NCI-H1930 (cell line): ENCODE results near the gene MAP2K2.

Experiments used
- DNase-seq, 2 experiments: peaks; one replicate each; lab custom pipeline; 2025; lab: John Stamatoyannopoulos, UW

MAP2K2 gene

DNA sequence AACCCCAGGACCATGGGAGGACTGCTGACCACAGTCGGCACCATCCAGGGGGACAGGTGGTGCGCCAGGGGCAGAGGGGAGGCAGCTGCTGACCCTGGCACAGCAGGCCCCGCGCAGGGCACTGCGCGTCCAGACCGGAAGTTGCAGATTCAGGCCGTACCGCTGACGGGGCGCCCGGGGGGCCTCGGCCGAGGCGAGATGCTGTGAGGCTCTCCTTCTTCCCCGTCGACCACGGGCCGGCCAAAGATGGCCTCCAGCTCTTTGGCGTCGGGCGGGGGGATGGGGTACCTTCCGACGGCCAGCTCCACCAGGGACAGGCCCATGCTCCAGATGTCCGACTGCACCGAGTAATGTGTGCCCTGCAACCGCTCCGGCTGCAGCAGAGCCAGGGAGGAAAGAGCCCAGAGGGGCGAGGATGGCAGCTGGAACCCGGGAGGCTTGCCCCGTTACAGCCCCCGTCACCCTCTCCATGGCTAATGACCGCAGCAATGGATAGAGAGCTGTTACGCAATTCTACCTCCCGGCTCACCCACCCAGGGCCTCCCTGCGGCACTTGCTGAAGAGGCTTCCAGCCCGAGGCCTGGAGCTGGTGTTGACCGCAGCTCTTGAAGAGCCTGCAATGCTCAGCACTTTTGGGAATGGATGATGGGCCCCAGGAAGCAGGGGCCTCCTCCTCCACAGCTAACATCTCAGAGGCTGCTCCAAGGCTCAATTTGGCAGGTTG lies 24.7 kb downstream of the MAP2K2 start:
- DNase-seq = no peak

DNA sequence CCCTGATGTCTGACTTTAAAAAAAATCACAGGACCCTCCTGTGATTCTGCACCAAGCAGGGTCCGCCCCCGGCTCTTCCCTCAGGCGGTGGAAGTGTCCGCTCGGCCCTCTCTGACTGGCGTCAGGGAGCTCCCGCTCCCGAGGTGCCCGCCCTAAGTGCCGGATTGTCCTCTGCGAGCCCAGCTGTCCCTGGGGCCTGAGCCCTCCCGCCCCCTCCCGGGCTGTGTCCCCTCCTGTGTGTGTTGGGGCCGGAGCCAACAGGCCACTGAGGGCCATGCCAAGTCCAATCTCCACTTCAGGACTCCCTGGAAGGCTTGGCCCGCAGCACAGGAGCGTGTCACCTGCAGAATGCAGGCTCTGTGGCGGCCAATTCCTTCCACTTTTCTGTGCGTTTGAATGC lies 25.4 kb downstream of the MAP2K2 start:
- no peak for DNase-seq

- DNase-seq = no peak
Measured at GRCh38 chr19:4097501-4097900, 26.4 kb downstream of the MAP2K2 start.

- no peak for DNase-seq
Measured at GRCh38 chr19:4096049-4096892, 27.7 kb downstream of the MAP2K2 start.

DNA sequence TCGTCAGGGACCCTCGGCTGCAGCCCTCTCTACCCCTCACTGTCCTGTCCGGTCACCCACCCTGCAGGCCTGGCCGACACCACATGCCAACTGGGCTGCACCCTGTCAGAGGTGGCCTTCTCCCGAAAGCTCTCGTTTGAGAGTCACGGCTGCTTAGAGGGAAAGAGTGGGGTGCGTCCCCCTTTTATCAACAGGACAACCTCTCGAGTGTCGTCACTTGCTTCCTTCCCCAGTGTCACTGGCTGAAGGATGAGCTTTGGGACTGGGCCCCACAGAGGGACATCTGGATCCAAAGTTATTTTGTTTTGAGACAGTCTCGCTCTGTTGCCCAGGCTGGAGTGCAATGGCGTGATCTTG lies 28.5 kb downstream of the MAP2K2 start:
- no peak for DNase-seq

- DNase-seq = no peak
Measured at GRCh38 chr19:4094761-4095487, 29.0 kb downstream of the MAP2K2 start.

DNA sequence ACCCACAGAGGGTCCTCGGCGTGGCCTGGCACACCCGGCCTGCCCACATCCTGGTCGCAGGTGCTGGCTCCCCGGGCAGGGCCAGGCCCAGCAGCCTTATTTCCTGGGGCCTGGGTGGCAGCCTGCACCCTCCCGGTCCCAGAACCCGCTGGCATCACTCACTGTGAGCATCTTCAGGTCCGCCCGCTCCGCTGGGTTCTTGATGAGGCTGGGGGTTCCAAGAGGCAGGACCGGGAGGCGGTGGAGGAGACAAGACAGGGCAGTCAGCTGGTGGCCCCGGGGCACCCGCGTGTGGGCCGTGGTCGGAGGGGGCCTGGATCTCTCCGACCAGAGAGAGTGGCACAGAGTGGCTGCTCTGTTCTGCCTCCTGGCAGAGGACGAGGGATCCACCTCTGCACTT lies 29.6 kb downstream of the MAP2K2 start:
- no peak for DNase-seq

GRCh38 chr19:4093643-4094175 lies 30.2 kb downstream of the MAP2K2 start:
- no peak for DNase-seq

DNA sequence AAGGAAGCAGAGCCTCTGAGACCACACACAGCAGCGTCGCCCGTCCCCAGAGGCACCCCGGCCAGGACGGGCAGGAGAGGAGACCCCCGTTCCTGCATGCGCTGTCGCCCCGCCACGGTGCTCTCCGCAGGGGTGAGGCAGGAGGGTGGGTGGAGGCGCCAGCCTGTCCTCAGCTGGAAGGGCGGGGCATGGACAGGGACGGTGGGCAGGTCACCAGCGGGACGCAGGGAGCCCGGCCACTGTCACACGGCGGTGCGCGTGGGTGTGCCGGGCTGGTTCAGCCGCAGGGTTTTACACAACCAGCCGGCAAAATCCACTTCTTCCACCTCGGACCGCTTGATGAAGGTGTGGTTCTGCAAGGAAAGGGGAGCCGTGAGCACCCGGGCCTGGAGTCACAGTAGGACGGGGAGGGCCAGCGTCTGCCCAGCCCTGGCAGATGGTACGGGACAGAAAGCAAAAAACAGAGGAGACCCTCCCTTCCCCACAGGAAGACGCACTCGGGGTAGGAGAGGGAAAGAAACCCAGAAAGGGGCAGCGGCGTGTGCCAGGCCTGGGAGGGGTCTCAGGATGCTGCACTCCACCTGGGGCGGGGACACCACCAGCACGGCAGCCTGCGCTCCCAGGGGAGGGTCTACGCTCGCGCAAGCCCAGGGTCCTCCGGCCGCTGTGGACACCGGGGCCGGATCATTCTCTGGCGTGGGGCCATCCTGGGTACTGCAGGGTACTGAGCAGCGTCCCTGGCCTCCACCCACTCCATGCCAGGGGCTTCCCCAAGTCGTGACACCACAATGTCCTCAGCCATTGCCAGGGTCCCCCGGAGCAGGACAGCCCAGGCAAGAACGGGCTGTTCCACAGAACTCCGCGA lies 33.3 kb downstream of the MAP2K2 start:
- DNase-seq = no peak

DNA sequence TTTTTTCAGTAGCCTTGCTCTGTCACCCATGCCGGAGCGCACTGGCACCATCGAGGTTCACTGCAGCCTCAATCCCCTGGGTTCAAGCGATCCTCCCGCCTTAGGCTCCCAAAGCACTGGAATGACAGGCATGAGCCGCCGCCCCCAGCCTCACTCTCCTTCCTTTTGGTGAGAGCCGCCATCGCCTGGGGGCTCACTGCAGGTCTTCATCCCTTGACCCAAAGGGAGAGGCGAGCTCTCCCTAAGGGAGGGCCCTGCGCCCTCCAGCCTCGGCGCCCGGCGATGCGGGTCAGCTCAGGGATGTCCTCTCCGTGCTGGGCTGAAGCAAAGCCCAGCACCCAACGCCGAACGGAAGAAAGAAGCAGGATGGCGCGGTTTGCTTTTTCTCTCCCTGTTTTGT lies 34.0 kb downstream of the MAP2K2 start:
- DNase-seq = no peak

DNA sequence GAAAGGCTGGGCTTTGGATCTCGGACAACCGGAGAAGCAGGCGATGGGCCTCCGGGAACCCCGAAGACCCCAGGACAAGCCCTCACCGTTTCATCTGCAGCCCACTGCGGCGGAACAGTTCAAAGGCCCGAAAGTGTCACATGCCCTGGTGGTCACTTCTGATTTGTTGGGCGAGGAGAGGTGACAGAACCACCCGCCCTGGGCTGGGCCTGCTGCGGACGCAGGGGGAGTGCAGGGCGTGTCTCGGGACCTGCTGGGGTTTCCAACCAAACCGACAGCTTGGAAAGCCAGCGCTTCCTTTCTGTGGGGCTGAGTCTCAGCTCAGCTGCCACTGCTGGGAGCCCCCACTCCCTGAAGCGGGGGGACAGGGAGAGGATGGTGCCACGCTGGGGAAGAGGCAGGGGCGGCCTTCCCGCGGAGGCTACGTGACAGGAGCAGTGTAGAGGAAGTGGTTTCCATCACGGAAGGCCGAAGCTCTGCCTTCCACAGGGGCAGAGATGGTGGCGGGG lies 34.5 kb downstream of the MAP2K2 start:
- DNase-seq = no peak

- no peak for DNase-seq
Measured at GRCh38 chr19:4088975-4089374, 34.9 kb downstream of the MAP2K2 start.

DNA sequence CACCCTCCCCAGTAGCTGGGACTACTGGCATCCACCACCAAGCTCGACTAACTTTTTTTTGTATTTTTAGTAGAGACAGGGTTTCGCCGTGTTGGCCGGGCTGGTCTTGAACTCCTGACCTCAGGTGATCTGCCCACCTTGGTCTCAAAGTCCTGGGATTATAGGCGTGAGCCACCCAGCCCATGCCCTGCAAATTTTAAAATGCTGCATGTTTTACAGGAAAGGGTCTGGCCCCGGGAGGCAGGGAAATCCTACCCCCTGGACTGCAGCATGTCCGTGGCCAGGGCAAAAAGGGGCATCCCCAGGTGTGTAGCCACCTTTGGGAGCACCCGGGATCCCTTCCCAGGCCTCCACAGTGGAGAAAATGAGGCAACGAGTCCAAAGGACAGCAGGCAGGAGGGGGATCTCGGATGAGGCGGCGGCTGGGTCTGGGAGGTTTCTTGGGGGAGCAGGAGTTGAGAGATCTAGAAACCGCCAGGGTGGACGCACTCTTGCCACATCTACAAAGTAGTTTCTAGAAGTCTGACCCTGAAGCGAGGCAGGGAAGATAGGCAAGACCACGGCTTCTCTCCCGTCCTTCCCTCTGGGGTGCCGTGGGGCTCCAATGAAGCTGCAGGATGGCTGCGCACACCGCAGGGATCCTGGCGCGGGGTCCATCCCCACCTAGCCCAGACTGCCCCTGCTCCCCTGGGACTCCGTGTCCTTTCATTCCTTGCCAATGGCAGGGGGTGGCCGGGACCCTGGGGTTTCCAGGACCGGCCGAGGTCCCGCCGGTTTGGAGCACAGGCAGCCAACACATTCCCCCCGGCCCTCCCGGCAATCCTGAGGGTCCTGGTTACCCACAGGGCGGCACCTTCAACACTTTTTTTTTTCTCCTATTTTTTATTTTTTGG lies 35.9 kb downstream of the MAP2K2 start:
- DNase-seq = no peak

GRCh38 chr19:4086411-4086867 lies 37.5 kb downstream of the MAP2K2 start:
- DNase-seq = no peak

- DNase-seq = no peak
Measured at GRCh38 chr19:4084547-4084877, 39.4 kb downstream of the MAP2K2 start.

DNA sequence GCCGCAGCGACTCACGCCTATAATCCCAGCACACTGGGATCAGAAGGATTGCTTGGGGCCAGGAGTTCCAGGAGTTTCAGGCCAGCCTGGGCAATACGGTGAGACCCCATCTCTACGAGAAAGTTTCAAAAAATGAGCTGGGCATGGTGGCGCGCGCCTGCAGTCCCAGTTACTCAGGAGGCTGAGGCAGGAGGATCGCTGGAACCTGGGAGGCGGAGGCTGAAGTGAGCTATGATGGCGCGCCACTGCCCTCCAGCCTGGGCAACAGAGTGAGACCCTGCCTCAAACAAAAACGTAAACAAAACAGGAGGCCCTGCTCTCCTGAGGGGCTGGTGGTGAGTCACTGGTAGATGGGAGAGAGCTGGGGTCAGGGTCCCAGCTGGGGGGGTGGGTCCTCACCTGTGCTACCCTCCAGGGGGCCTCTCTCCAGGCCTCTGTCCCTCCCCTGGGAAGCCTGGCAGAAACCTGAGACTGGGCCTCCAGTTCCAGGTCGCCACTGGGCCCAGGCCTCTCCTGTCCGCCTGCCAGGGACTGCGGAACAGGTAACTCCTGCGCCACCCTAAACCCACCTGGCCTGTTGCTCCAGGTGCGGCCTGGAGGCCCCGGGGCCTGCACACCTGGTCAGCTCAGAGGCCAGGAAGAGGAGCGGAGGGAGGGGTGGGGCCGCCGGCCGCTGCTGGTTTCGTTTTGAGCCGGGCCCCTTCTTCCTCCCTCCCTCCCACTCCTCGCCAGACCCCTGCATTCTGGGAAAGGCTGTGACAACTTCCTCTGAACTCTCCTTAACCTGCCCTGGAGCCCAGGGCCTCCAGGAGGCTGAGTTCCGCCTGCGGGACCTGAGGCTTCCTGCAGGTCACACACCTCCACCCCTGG lies 40.0 kb downstream of the MAP2K2 start:
- DNase-seq = no peak

DNA sequence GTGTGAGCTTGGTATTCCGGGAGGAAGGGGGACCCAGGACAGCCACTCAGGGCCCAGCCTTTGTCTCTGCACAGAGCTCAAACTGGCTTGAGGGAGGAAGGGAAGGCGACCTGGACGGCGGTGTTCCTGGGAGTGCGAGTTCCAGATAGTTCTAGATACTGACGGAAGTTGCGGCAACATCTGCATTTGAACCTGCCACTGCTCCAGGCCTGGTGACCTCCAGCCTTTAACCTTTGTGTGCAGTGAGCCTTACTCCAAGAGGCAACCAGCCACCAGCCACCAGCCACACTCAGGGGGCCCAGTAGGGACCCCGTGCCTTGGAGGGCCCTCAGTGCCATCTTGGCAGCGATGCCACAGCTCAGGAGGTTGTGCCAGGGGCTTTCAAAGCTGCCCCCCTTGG lies 41.8 kb downstream of the MAP2K2 start:
- no peak for DNase-seq

DNA sequence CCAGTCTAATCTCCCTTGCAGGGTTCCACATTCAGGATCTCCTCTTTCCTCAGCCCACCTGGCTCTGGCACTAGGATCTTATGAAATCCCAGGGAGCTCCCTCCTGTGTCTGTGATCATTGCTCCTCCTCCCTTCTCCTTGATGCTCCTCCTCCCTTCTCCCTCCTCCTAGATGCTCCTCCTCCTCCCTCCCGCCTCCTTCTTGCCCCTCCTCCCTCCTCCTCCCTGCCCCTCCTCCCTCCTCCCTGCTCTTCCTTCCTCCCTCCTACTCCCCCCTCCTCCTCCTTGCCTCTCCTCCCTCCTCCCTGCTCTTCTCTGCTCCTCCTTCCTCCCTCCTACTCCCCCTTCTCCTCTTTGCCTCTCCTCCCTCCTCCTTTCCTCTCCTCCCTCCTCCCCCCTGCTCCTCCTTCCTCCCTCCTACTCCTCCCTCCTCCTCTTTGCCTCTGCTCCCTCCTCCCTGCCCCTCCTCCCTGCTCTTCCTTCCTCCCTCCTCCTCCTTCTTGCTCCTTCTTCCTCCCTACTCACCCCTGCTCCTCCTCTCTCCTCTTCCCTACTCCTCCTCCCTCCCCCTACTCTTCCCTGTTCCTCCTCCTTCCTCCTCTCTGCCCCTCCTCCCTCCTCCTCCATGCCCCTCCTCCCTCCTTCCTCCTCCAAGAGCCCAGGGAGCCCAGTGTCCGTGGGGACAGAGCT lies 42.3 kb downstream of the MAP2K2 start:
- DNase-seq = no peak

DNA sequence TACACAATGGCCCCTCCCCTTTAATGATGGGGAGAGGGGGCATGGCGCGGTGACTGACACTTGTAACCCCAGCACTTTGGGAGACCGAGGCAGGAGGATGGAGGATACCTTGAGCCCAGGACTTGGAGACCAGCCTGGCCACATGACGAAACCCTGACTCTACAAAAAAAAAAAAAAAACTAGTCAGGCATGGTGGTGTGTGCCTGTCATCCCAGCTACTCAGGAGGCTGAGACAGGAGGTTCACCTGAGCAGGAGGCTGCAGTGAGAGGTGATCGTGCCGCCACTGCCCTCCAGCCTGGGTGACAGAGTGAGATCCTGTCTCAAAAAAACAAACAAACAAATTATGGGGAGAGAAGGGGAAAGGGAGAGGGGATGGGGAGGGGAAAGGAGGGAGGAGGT lies 43.4 kb downstream of the MAP2K2 start:
- DNase-seq = no peak
